HG03439 (cell line): ENCODE data around the gene ARSG.

Experiments used
- ATAC-seq: cut with Tn5 transposase; IDR thresholded peaks from one replicate; pipeline ENCODE4 v1.9.1; 2021; ENCODE audit warnings: mild to moderate bottlenecking, moderate library complexity; ENCODE audit not compliant: unreplicated experiment

The ARSG gene

DNA sequence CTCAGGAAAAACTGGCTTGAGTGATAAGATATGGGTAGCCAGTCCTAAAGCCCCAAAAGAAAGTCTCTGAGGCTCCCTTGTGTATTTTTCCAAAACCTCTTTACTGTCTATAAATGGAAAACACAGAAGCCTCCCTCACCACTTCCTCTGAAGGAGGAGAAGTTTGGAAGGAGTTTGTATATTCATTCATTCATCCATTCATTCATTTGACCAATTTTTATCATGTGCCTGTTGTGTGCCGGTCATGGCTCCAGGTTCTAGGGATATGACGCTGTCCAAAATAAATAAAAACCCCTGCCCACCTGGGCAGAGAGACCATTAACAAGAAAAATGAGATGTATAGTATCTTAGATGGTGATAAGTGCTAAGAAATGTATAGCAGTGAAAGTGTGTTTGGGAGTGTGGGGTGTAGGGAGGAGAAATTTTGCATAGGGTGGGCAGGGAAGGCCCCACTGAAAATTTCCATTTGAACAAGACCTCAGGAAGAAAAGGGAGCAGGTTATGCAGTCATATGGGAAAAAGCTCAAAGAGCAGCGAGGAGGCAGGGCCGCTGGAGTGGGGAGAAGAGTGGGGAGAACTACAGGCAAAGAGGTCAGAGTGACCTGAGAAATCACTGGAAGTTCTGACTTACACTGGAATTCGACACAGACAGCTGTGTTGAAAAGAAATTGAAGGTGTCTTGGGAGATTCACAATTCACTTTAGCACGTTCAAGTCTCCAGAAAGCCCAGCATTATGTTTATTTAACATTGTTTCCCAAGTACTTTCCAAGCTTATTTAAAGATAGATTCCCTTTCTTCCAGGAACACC, 172.1 kb downstream of the ARSG start:
- no peak for ATAC-seq

DNA sequence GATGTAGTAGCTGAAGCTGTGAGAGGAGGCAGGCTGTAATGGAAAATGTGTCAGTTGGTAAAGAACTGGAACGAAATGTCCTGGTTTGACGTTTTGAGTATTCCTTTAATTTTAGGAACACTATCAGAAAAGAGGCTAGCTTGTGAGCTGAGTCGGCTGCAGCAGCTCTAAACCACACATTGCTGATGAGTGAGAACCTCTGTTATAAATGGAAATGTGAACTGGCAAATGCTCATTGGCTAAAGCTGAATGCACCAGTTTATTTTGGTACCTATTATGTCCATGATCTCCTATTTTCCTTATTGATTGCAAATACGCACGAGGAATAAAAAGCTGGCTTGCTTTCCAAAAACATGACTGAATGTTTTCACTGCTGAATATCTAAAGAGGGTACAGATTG, 177.0 kb downstream of the ARSG start:
- ATAC-seq = no peak

DNA sequence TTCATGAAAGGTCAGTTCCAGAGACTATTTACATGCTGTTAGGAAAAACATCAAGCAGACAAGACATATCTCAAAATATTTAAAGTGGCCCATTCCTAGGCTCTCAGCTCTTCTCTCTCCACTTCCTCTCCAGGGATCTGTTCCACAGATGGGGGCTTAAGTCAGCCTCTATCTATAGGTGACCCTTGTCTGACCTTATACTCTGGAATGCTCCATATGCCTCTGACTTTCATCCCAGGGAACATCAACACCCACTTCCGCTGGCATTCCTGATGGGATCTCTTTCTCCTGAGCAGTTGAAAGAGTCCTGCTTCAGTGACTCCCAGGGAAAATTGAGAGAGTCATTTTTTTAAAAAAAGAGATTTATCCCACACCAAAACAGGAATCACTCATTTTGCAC, 177.5 kb downstream of the ARSG start:
- ATAC-seq = no peak
